HS-27A (cell line): ENCODE measurements around the gene APC.

ENCODE experiments used
- DNase-seq: peaks from one replicate; pipeline ENCODE4 v3.0.0-alpha.2; 2012; ENCODE audit warnings: low read depth, missing footprints

The APC gene

DNA sequence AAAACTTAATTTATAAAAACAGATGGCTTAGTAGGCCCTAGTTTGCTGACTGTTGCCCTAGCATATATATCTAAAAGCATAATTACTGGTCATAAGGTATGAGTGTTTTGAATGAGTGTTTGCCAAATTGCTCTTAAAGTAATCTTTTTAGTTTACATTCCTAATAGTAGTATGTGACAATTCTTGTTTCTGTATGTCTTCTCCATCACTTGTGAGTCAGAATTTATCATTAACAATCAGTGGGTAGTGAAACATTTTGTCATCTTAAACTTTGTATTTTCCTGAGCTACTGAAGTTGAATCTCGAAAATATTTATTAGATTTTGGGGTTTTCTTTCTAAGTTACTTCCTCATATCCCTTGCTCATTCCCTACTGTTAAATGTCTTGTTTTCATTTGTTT lies 49.6 kb downstream of the APC start:
- DNase-seq = no peak

DNA sequence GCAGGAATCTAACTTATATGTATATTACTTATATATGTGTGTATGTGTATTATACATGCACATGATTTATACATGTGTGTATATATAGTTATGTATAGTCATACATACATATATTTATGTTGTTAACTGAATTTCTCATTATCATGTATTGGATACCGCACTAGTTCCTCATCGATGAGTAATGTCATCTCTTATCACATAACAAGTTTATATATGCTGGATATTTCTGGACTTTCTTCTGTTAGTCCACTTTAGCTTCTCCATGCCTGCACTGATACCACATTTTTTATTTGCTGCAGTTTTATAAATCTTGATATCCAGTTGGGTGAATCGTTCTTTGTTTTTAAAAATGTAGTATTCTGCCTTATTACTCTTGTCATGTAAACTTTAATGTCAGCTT lies 50.2 kb downstream of the APC start:
- DNase-seq = no peak

- no peak for DNase-seq
Observed at GRCh38 chr5:112793201-112793600, 55.5 kb downstream of the APC start.

- no peak for DNase-seq
Observed at GRCh38 chr5:112794410-112794809, 56.7 kb downstream of the APC start.

GRCh38 chr5:112795342-112795741 lies 57.7 kb downstream of the APC start:
- DNase-seq = no peak

GRCh38 chr5:112795944-112796678 lies 58.4 kb downstream of the APC start:
- no peak for DNase-seq

GRCh38 chr5:112799661-112800060 lies 62.0 kb downstream of the APC start:
- DNase-seq = no peak

- DNase-seq = no peak
Observed at GRCh38 chr5:112800891-112801290, 63.2 kb downstream of the APC start.

- no peak for DNase-seq
Observed at GRCh38 chr5:112811023-112811422, 73.3 kb downstream of the APC start.

DNA sequence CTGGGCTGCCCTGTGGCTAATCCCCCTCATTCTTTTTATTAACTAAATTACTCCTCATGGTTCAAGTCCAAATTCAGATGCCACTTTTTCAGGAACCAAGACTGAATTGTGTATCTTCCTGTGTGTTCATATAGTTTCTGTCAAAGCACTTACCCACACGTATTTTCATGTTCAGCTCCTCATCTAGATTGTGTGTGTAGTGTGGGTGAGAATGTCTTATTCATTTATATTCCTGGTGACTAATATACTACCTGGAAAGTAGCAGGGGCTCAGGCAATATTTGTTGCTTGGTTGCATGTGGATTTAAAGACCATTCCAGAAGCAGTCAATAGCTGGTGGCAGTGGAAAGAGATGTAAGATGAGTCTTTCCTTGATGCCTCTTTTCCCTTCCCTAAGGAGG lies 74.9 kb downstream of the APC start:
- no peak for DNase-seq

- no peak for DNase-seq
Observed at GRCh38 chr5:112820246-112820645, 82.6 kb downstream of the APC start.

DNA sequence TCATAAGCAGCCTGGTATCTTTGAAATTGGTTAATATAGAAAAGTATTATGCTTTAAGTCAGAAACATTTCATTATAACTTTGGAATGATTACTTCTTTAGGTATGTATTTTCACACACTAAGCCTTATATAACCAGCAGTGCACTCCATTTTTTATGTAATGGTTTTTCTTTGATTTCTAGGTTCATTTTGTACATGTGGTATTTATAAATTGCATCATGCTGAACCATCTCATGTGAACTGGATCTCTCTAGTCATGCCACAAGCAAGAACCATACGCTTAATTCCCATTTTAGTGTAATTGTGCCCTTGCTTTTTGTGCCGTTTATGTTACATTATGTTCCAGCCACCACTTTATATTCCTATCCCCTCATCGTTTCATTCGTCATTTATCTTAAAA lies 84.8 kb downstream of the APC start:
- no peak for DNase-seq

DNA sequence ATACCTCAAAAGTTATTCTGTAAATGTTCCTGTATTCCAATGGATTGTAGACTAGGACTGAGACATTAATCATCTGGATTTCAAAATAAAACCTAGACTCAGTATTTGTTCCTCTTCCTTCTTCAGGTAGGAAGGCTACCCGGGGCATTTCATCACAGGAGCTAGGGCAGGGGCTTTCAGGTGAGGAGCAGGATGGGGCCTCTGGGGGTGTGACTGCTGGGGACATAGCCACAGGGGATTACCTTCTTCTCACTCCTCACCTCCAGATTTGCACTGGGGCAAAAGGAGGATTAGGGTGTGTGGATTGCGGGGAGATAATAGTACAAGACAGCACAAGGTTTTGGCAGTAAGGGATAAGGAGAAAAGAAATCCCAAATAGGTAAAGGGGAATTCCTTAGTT lies 85.5 kb downstream of the APC start:
- no peak for DNase-seq

DNA sequence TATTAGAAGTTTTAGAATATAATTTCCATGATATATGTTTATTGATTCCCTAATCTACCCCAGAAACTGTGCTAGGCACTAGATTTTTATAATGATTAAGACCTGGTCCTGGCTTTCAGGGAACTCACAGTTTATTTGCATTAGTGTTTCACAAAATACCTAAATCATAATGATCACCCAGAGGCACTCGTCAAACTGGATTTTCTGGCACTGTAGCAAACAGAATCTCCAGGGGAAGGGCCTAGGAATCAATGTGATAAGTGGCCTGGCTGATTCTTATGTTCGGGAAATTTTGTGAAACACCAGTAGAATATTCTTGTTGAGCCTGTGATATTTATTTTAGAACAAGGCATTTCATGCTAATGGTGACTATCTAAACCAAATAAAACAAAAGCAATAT lies 86.0 kb downstream of the APC start:
- DNase-seq = no peak

DNA sequence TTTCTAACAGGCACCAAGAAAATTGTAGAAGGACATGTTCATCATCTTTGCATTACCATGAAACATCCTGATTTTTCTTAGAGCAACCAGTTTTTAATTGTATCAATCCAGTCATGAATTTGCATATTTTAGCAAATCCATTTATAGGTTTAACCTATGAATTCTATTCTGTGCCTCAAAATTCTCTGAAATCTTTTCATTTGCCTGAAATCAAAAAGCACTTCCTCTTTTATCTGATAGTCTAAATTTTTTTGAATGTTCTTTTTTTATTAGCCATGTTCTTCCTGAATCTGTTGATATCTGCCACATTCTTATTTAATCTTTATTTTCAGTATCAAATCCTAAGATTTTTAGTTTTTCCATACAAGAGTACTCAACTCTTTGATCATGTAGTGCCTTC lies 86.5 kb downstream of the APC start:
- DNase-seq = no peak

- no peak for DNase-seq
Observed at GRCh38 chr5:112830378-112830777, 92.7 kb downstream of the APC start.

DNA sequence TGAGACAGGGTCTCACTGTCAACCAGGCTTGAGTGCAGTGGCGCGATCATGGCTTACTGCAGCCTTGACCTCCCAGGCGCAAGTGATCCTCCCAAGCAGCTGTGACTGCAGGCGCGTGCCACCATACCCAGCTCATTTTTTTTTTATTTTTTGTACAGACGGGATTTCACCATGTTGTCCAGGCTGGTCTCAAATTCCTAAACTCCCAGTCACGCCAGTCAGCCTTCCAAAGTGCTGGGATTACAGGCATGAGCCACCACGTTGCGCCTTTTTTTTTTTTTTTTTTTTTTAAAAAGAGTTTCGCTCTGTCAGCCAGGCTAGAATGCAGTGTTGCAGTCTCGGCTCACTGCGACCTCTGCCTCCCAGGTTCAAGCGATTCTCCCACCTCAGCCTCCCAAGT lies 96.3 kb downstream of the APC start:
- DNase-seq = no peak

GRCh38 chr5:112844489-112844888 lies 106.8 kb downstream of the APC start:
- no peak for DNase-seq

GRCh38 chr5:112846556-112846955 lies 108.9 kb downstream of the APC start:
- DNase-seq = no peak

GRCh38 chr5:112847306-112847705 lies 109.6 kb downstream of the APC start:
- DNase-seq = no peak

GRCh38 chr5:112848116-112848811 lies 110.6 kb downstream of the APC start:
- peak; percentile 9 for DNase-seq

DNA sequence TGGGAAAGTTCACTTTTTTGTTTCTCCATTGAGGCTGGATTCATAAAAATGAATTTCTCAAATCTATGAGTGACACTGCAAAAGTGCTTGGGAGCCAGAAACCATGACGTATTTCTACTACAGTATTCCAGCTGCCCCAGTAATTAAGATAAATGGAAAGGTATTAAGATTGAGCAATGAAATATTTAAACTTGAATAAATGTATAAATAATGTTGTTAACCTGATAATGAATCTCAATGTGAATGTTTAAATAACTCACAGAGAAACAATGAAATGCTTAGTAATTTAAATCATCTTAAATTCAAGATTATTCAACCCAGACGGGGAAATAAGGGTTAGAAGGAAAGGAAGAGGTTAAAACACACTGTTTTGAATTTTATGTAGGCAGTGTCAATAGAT lies 112.2 kb downstream of the APC start:
- no peak for DNase-seq

DNA sequence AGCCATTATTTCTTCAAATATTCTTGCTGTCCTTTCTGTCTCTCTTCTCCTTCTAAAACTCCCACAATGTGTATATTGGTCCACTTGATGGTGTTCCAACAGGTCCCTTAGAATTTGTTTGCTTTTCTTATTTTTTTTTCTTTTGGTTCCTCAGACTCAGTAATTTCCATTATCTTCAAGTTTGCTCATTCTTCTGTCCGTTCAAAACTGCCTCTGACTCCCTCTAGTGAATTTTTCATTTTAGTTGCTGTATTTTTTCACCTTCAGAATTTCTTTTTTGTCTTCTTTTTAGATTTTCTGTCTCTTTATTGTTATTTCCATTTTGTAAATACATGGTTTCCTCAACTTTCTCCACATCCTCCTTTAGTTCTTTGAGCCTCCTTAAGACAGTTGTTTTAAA lies 117.0 kb downstream of the APC start:
- DNase-seq = no peak

GRCh38 chr5:112857866-112858265 lies 120.2 kb downstream of the APC start:
- DNase-seq = no peak
